ENCODE measurements around the gene KEL.

The KEL gene

GRCh38 chr7:142960955-142961512 is 1.1 kb downstream of the KEL start:
- DNase-seq: no peak

- no peak for DNase-seq
Measured at GRCh38 chr7:142959202-142959601, 3.0 kb downstream of the KEL start.

GRCh38 chr7:142957723-142958122 is 4.4 kb downstream of the KEL start:
- no peak for DNase-seq

GRCh38 chr7:142956951-142957623 is 5.1 kb downstream of the KEL start:
- no peak for DNase-seq

GRCh38 chr7:142954680-142955268 is 7.4 kb downstream of the KEL start:
- no peak for DNase-seq

- DNase-seq: no peak
Measured at GRCh38 chr7:142950235-142950634, 11.9 kb downstream of the KEL start.

GRCh38 chr7:142948603-142949002 is 13.6 kb downstream of the KEL start:
- DNase-seq: no peak

GRCh38 chr7:142945001-142945400 is 17.2 kb downstream of the KEL start:
- DNase-seq: no peak

- no peak for DNase-seq
Measured at GRCh38 chr7:142943706-142944268, 18.4 kb downstream of the KEL start.

- no peak for DNase-seq
Measured at GRCh38 chr7:142942746-142943145, 19.4 kb downstream of the KEL start.

GRCh38 chr7:142941541-142941940 is 20.6 kb downstream of the KEL start:
- no peak for DNase-seq

- DNase-seq: no peak
Measured at GRCh38 chr7:142940966-142941535, 21.1 kb downstream of the KEL start.

GRCh38 chr7:142939226-142939910 is 22.8 kb downstream of the KEL start, which contains the start of gene LLCFC1:
TSS of gene LLCFC1 (plus strand) at chr7:142939484. CDS start at chr7:142939622, 138 bp downstream.
- DNase-seq: no peak

- no peak for DNase-seq
Measured at GRCh38 chr7:142938611-142939010, 23.6 kb downstream of the KEL start.

GRCh38 chr7:142935941-142936565 is 26.1 kb downstream of the KEL start:
- no peak for DNase-seq

GRCh38 chr7:142934056-142934455 is 28.1 kb downstream of the KEL start:
- no peak for DNase-seq

- DNase-seq: no peak
Measured at GRCh38 chr7:142933624-142934023, 28.5 kb downstream of the KEL start, which contains the start of gene TRPV5. TSS of gene TRPV5 (minus strand) at chr7:142933746. CDS start at chr7:142933459, 287 bp downstream.

- no peak for DNase-seq
Measured at GRCh38 chr7:142933092-142933475, 29.1 kb downstream of the KEL start.

- DNase-seq: no peak
Measured at GRCh38 chr7:142932386-142933091, 29.6 kb downstream of the KEL start.

- no peak for DNase-seq
Measured at GRCh38 chr7:142930126-142930730, 31.9 kb downstream of the KEL start.

- no peak for DNase-seq
Measured at GRCh38 chr7:142927949-142928348, 34.2 kb downstream of the KEL start.

Data from stimulated activated CD4-positive, alpha-beta T cell treated with anti-CD3 and anti-CD28 coated beads, Interleukin-4, amount 100 ng/mL, for 24 hours (primary cell).